Astrocyte (in vitro differentiated cells and primary cell): Measurements from ENCODE around the gene PRIMPOL.

Source experiments
- CTCF ChIP-seq: IDR thresholded peaks from 2 replicates; pipeline ENCODE4 v1.5.1; 2011; ENCODE audit warnings: low read depth, mild to moderate bottlenecking, inconsistent platforms, low read length, moderate library complexity; ENCODE audit not compliant: insufficient read depth
- EZH2 ChIP-seq: IDR thresholded peaks from 2 replicates; pipeline ENCODE4 v1.6.1; 2012; ENCODE audit warnings: mild to moderate bottlenecking, low read length, inconsistent platforms; ENCODE audit not compliant: insufficient read depth

- TF ChIP-seq CTCF (no peak), EZH2 (no peak)
These were observed 24.5 kb upstream of the PRIMPOL start for GRCh38 chr4:184624972-184625554.
